ENCODE measurements around the gene TAF1C.

DNA sequence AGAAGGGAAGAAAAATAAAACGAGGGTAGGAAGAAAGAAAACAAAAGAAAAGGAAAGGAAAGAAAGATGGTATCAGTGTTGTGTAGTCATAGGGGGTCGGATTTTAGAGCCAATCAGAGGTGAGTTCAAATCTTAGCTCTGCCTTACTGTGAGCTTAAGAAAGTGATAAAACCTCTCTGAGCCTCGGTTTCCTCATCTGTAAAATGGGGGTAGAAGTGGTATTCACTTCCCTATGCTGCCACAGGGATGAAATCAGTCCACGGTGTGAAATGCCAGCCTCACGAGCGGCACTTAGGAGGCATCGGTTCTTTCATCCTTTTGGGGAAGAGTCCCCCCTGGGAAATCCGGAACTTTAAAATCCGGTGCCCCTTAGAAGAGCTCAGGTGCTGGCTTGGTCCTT, 46.9 kb upstream of the TAF1C start:
- TF ChIP-seq, protein P1, sequence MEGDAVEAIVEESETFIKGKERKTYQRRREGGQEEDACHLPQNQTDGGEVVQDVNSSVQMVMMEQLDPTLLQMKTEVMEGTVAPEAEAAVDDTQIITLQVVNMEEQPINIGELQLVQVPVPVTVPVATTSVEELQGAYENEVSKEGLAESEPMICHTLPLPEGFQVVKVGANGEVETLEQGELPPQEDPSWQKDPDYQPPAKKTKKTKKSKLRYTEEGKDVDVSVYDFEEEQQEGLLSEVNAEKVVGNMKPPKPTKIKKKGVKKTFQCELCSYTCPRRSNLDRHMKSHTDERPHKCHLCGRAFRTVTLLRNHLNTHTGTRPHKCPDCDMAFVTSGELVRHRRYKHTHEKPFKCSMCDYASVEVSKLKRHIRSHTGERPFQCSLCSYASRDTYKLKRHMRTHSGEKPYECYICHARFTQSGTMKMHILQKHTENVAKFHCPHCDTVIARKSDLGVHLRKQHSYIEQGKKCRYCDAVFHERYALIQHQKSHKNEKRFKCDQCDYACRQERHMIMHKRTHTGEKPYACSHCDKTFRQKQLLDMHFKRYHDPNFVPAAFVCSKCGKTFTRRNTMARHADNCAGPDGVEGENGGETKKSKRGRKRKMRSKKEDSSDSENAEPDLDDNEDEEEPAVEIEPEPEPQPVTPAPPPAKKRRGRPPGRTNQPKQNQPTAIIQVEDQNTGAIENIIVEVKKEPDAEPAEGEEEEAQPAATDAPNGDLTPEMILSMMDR (conservative IDR thresholded peaks at IDR 0.05 in 1 of 2, IDR thresholded peaks at IDR 0.05 in 1 of 2; ENCODE audit: extremely low read depth in 1 of 2, insufficient read depth in 1 of 2, low read depth in 1 of 2, low read length in 2 of 2): no peak
- TF ChIP-seq EZH2 (IDR thresholded peaks at IDR 0.05; ENCODE audit: borderline replicate concordance, low read length): no peak
